ENCODE data around the gene ZBTB44.

The ZBTB44 gene

GRCh38 chr11:130211781-130212401, 102.8 kb downstream of the ZBTB44 start:
- H3K27me3 ChIP-seq: peaks cover 0 to 18% of the 10 kb centered on the region in 2 donors
- H3K4me1 ChIP-seq: peaks cover 0 to 7% (median 2%) of the 10 kb centered on the region in 4 donors
- no peak for TF ChIP-seq CTCF (IDR thresholded peaks at IDR 0.05)
- no peaks in the 10 kb centered on the region for H3K9me3 ChIP-seq
- peaks cover 0 to 5% (median 0%) of the 10 kb centered on the region in 3 donors for H3K36me3 ChIP-seq
- DNase-seq: peak in 1 of 2 donors; percentile 55
- H3K27ac ChIP-seq: no peak overlapping the region
- intact Hi-C loops (cut with DNase I; ENCODE audit: low total_unique reads): loop anchor here (5.0 to 10.0 kb wide), 3 partner anchors 173 to 713 kb away; partner anchors contain the start of gene ADAMTS8
- no peak overlapping the region for H3K4me3 ChIP-seq

- DNase-seq: no peak
- peaks cover 0 to 7% (median 2%) of the 10 kb centered on the region in 4 donors for H3K4me1 ChIP-seq
- no peak for TF ChIP-seq CTCF (IDR thresholded peaks at IDR 0.05)
- H3K36me3 ChIP-seq: peaks cover 0 to 5% (median 0%) of the 10 kb centered on the region in 3 donors
- no peaks in the 10 kb centered on the region for H3K9me3 ChIP-seq
- intact Hi-C loops (cut with DNase I; ENCODE audit: low total_unique reads): loop anchor here (5.0 to 10.0 kb wide), 3 partner anchors 174 to 714 kb away; partner anchors contain the start of gene ADAMTS8
- H3K4me3 ChIP-seq: no peak overlapping the region
- H3K27ac ChIP-seq: no peak overlapping the region
- peaks cover 0 to 14% of the 10 kb centered on the region in 2 donors for H3K27me3 ChIP-seq
Observed at GRCh38 chr11:130211144-130211543, 103.6 kb downstream of the ZBTB44 start.

GRCh38 chr11:130209954-130210854, 104.5 kb downstream of the ZBTB44 start:
- peak in 1 of 2 donors; percentile 32 for DNase-seq
- intact Hi-C loops (cut with DNase I; ENCODE audit: low total_unique reads): loop anchor here (5.0 to 10.0 kb wide), 3 partner anchors 175 to 715 kb away; partner anchors contain the start of gene ADAMTS8
- Histone ChIP-seq H3K36me3 (peaks cover 0 to 5% (median 0%) of the 10 kb centered on the region in 3 donors), H3K4me1 (peaks cover 0 to 7% (median 2%) of the 10 kb centered on the region in 4 donors), H3K4me3 (no peak overlapping the region), H3K9me3 (no peaks in the 10 kb centered on the region), H3K27ac (no peak overlapping the region), H3K27me3 (peaks cover 0 to 14% of the 10 kb centered on the region in 2 donors)
- no peak for TF ChIP-seq CTCF (IDR thresholded peaks at IDR 0.05)

- H3K36me3 ChIP-seq: peaks cover 0 to 5% (median 0%) of the 10 kb centered on the region in 3 donors
- no peak overlapping the region for H3K27ac ChIP-seq
- TF ChIP-seq CTCF (IDR thresholded peaks at IDR 0.05): no peak
- no peak overlapping the region for H3K4me3 ChIP-seq
- H3K9me3 ChIP-seq: no peaks in the 10 kb centered on the region
- intact Hi-C loops (cut with DNase I; ENCODE audit: low total_unique reads): no loop called here
- peak in 1 of 2 donors; percentile 55 for DNase-seq
- H3K4me1 ChIP-seq: peaks cover 0 to 7% (median 2%) of the 10 kb centered on the region in 4 donors
- peaks cover 0 to 14% of the 10 kb centered on the region in 2 donors for H3K27me3 ChIP-seq
Observed at GRCh38 chr11:130209128-130209932, 105.4 kb downstream of the ZBTB44 start.
